HG03196 (cell line): ENCODE measurements around the gene TPBGL.

Experiments
- ATAC-seq: cut with Tn5 transposase; IDR thresholded peaks from one replicate; pipeline ENCODE4 v1.9.1; 2021; ENCODE audit not compliant: unreplicated experiment

TPBGL gene

GRCh38 chr11:75205564-75206020 lies 35.0 kb upstream of the TPBGL start:
- no peak for ATAC-seq

GRCh38 chr11:75208446-75208845 lies 32.1 kb upstream of the TPBGL start:
- no peak for ATAC-seq

GRCh38 chr11:75212411-75212810 lies 28.2 kb upstream of the TPBGL start:
- no peak for ATAC-seq

DNA sequence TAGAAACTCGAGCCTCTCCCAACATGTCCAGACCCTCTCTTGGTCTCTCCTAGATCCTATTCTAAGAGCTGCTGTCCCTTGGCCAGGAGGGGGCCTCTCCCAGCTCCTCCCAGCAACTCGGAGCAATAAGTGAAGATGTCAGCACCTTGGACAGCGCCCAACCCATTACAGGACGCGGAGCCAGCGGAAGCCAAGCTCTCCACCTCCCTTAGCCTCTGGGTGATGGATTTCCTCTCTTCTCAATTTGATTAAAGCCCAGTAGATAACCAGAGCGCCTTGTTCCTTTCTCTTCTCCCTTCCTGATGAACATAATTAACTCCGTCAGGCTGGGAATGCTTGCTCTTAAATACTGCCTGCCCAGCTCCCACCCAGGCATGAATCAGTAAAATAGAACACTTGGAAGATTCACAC lies 26.2 kb upstream of the TPBGL start:
- no peak for ATAC-seq

- no peak for ATAC-seq
Measured at GRCh38 chr11:75214843-75215242, 25.7 kb upstream of the TPBGL start.

DNA sequence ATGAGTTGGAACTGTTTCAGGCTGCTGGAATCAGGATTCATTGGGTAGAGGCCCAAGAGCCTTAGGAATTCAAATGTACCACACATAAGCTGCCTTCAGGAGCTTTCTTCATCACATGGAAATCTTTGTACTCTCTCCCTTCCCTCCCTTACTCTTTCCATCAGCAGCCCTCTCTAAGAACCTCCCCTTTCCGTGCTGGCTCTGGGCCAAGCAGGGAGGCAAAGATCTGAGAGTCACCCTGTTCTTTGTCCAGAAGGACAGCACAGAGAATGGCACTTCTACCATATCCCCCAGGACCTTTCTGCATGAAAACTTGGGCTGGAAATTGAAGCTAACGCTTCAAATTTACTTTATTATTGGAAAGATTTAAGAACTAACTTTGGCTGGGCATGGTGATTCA lies 20.7 kb upstream of the TPBGL start:
- ATAC-seq: no peak

DNA sequence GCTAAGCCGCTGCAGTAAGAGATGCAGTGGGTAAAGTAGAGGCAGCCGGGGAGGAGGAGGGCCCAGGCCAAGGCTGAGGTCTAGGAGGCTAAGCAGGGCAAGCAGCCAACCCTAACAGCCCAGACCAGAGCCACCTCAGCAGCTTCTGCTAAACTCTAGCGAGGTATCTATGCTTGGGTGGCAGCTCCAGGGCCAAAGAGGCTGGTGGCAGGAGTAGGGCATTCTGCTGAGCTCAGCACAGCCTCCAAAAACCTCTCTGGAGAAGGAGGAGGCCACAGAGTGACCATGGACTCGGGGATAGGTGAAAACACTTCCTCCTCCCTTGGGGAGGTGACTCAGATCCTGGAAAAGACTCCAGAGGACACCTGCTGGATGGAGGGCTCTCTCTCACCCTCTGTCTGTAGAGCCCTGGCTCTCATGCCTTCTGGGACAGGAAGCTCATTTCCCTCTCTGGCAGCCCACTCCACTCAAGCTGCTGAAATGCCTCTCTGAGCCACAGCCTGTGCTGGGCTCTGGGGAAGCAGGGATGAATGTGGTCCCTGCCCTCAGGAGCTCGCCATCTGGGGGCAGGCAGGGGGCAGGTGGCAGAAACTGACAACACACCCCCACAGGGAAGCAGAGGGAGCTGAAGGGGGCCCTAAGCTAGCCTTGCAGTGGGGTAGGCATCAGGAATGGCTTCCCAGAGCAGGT lies 16.5 kb upstream of the TPBGL start:
- no peak for ATAC-seq

DNA sequence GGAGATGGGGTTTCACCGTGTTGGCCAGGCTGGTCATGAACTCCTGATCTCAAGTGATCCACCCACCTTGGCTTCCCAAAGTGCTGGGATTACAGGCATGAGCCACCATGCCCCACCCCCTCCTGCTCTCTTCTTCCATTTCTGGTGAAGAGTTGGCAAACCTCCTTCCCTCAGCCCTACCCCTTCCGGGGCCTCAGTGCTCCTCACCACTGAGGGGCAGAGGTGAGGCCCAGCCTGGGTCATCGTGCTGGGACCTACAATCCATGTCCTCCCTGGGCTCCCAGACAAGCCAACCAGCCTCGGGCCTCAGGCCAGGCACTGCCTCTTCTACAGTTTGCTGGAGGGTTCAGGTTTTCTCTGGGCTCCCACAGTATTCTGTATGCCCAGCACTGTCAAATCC lies 14.8 kb upstream of the TPBGL start:
- no peak for ATAC-seq

DNA sequence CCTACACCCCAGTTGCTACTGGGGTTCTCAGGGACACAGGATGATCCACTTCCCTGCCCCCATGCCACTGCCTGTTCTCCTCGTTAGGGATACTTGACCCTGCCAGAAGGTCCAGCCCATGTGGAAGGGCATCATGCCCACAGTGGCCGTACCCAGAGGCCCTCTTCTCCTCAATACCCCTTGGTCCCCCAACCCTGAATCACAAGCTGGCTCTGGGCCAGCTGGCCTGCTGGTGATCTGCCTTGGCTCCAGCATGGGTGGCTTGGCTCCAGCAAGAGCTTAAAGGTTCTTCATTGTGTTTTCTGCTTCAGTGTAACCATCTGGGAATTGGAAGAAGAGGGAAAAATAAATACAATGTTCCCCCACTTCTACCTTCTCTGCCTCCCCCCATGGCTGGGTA lies 11.1 kb upstream of the TPBGL start:
- ATAC-seq: no peak

DNA sequence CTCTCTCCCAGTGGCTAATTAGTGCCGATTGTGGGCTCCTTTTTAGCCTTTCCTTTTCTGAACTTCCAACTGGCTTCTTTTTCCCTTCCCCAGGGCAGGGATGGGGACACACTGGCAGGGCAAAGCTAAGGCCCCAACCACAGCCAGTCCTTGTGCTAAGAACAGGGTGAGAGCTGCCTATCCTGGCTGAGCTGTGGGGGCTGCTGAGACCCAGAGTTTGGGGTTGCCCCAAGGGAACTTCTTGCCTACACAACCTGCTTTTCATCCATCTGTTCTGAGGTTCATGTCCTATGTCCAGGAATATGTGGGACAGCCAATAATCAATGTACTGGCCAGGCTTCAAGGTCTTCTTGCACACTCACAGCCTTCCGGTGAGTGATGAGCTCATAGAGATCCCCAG lies 10.0 kb upstream of the TPBGL start:
- no peak for ATAC-seq

DNA sequence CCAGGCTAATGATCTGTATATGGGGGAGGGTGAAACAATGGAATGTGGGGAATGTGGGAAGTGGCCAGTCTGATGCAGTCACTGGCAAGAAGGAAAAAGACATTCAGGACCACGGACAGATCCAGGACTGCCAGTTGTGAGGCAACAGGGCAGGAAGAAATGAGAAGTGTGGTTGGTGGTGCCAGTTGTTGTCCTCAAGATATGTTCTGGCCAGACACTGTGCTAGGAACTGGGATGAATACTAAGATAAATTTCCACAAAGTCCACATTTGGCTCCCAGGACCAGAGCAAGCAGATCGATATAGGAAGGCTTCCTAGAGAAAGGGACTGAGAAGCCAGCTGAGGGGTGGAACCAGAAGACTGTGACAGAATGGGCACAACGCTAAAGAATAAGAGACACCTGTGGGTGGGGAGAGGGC lies 6.8 kb upstream of the TPBGL start:
- ATAC-seq: no peak

GRCh38 chr11:75236062-75236461 lies 4.5 kb upstream of the TPBGL start:
- no peak for ATAC-seq

- no peak for ATAC-seq
Measured at GRCh38 chr11:75237050-75237449, 3.5 kb upstream of the TPBGL start.

GRCh38 chr11:75238595-75239440 lies 1.8 kb upstream of the TPBGL start:
- no peak for ATAC-seq

GRCh38 chr11:75239531-75240290 lies 863 bp upstream of the TPBGL start:
- no peak for ATAC-seq

DNA sequence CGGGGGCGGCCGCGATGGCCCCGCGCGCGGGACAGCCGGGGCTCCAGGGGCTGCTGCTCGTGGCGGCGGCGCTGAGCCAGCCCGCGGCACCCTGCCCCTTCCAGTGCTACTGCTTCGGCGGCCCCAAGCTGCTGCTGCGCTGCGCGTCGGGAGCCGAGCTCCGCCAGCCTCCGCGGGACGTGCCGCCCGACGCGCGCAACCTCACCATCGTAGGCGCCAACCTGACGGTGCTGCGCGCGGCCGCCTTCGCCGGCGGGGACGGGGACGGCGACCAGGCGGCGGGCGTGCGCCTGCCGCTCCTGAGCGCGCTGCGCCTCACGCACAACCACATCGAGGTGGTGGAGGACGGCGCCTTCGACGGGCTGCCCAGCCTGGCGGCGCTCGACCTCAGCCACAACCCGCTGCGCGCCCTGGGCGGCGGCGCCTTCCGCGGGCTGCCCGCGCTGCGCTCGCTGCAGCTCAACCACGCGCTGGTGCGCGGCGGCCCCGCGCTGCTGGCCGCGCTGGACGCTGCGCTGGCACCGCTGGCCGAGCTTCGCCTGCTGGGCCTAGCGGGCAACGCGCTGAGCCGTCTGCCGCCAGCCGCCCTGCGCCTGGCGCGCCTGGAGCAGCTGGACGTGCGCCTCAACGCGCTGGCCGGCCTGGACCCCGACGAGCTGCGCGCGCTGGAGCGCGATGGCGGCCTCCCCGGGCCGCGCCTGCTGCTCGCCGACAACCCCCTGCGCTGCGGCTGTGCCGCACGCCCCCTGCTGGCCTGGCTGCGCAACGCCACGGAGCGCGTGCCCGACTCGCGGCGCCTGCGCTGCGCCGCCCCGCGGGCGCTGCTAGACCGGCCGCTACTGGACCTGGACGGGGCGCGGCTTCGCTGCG lies 697 bp downstream of the TPBGL start:
- peak; percentile 75 for ATAC-seq

- ATAC-seq: no peak
Measured at GRCh38 chr11:75241906-75242644, 1.5 kb downstream of the TPBGL start.

- no peak for ATAC-seq
Measured at GRCh38 chr11:75242722-75243600, 2.4 kb downstream of the TPBGL start.
